ENCODE measurements around the gene MMD.

GRCh38 chr17:55435408-55435807 lies 13.8 kb upstream of the MMD start:
- TF ChIP-seq EZH2 (IDR thresholded peaks at IDR 0.05; ENCODE audit: insufficient read depth, poor library complexity, severe bottlenecking) (no peak), EZH2phosphoT487 (IDR thresholded peaks at IDR 0.05; ENCODE audit: insufficient read depth, low read depth) (no peak)

Measured in GM23248 (cell line).